Prostate gland (tissue), 2 donors: ENCODE results near the gene FES. TPM values are rescaled to one million over a fixed set of nuclear protein-coding genes. Genes with fewer than 3 reads are reported as not detected.

Source experiments
- DNase-seq: peaks from one replicate; pipeline ENCODE4 v3.0.0-alpha.2; 2019; ENCODE audit warnings: low spot score
- H3K27ac ChIP-seq, 2 donors: fragments of 200-600 bp; sonication (generic); 2 replicates each; pipeline ENCODE4 v1.5.1; 2017 to 2019
- H3K27me3 ChIP-seq: fragments of 200-600 bp; sonication (generic); replicated peaks from 2 replicates; pipeline ENCODE4 v1.5.1; 2019; ENCODE audit not compliant: insufficient read depth
- H3K36me3 ChIP-seq, 2 donors: fragments of 200-600 bp; sonication (generic); 1 replicate in 1 of 2; 2 replicates in 1 of 2; pipeline versions ENCODE4 v1.5.1 to v1.8.1; 2017 to 2019
- H3K4me1 ChIP-seq: fragments of 200-600 bp; sonication (generic); replicated peaks from 2 replicates; pipeline ENCODE4 v1.5.1; 2019
- H3K4me3 ChIP-seq, 2 donors: fragments of 200-600 bp; sonication (generic); 2 replicates each; pipeline ENCODE4 v1.5.1; 2017 to 2019
- H3K9me3 ChIP-seq: fragments of 200-600 bp; sonication (generic); 2 replicates; pipeline ENCODE4 v1.5.1; 2017
- CTCF ChIP-seq, 4 experiments: fragments of 200-600 bp in 2 of 4; fragments of 450-650 bp in 2 of 4; sonication (generic) in 2 of 4; IDR thresholded peaks; 1 replicate in 3 of 4; 2 replicates in 1 of 4; pipeline ENCODE4 v1.5.1; 2016 to 2019; ENCODE audit warnings: antibody characterized with exemption in 4 of 4, mild to moderate bottlenecking in 2 of 4, moderate library complexity in 2 of 4
- POLR2A ChIP-seq: fragments of 450-650 bp; IDR thresholded peaks from one replicate; pipeline ENCODE4 v1.6.1; 2016; ENCODE audit warnings: antibody characterized with exemption, mild to moderate bottlenecking
- POLR2AphosphoS5 ChIP-seq: sonication (generic); formaldehyde crosslinking; IDR thresholded peaks from one replicate; pipeline ENCODE4 v1.6.1; 2017; ENCODE audit warnings: antibody characterized with exemption
- WGBS: methylation state at CpG from one replicate; pipeline ENCODE4 v1.1.5; 2018; 5-methylcytosine and 5-hydroxymethylcytosine counted together
- intact Hi-C: fragments of 100-400 bp; cut with DNase I; formaldehyde crosslinking; loops from one replicate; pipeline ENCODE4 v1.14.2; 2022
- small RNA-seq, 2 donors: library from RNA; depleted of rRNA; stranded (forward); fragments of <200 nt; gene quantifications; one replicate each; pipeline ENCODE3, GENCODE V24; 2016
- total RNA-seq, 2 donors: library from RNA; depleted of rRNA; stranded (reverse); fragments of >200 nt; gene quantifications; one replicate each; pipeline ENCODE4 v1.1.0, GENCODE V29; 2016

FES gene
- total RNA-seq, 2 donors from 2014 or later, result 22.8 to 33.9 TPM

DNA sequence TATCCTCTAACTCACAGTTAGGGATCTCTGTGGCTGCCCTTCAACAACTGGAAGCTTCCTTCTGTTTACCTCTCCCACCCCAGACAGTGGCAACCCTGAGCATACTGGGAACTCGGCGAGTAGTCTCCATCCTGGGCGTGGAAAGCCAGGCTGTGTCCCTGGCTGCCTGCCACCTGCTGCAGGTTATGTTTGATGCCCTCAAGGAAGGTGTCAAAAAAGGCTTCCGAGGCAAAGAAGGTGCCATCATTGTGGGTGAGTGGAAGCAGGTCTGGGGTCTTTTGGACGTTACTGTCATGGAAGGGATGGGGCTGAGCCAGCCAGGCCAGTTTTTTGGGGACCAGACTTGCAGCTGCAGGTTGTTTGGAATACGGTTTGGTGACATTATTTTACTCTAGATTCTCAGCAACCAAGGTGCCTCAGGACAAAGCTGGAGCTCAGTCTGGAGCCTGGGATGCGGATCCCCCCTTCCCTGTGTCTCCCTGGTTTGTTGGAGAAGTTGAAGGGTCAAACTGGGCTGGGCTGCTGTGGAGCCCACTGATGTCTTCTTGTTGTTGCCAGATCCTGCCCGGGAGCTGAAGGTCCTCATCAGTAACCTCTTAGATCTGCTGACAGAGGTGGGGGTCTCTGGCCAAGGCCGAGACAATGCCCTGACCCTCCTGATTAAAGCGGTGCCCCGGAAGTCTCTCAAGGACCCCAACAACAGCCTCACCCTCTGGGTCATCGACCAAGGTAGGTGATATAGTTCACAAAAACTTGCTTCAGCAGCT lies 58.2 kb downstream of the FES start:
- DNase-seq, result no peak
- Histone ChIP-seq H3K36me3 (peaks cover 33% of the 10 kb centered on the region in 2 donors), H3K9me3 (no peaks in the 10 kb centered on the region), H3K27me3 (no peaks in the 10 kb centered on the region), H3K27ac (no peak overlapping the region), H3K4me3 (no peak overlapping the region), H3K4me1 (no peaks in the 10 kb centered on the region)
- WGBS, result 83% methylated on average over 12 of the region's 12 CpGs
- TF ChIP-seq POLR2A (no peak), CTCF (IDR thresholded peaks at IDR 0.05) (no peak), POLR2AphosphoS5 (no peak)
- intact Hi-C loops, result no loop called here

DNA sequence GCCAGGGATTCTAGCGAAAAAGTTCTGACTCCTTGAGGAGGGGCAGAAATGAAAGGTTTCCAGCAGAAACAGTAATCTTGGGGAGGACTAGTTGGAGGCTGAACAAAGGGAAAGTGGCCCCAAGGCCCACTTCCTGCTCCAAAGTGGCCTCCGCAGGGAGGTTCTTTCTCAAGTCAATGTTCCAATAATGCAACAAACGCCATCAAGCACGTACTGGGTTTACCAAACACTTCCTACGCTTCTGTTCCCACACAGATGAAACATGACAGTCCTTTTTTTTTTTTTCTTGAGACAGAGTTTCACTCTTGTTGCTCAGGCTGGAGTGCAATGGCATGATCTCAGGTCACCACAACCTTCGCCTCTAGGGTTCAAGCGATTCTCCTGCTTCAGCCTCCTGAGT lies 60.8 kb downstream of the FES start:
- WGBS, result 97% methylated on average over 7 of the region's 7 CpGs
- H3K36me3 ChIP-seq, result peaks cover 31 to 33% of the 10 kb centered on the region in 2 donors

More for the DNA sequence above, 60.8 kb downstream of the FES start:
- DNase-seq, result no peak
- H3K9me3 ChIP-seq, result no peaks in the 10 kb centered on the region
- no peak overlapping the region for H3K4me3 ChIP-seq
- intact Hi-C loops, result no loop called here
- no peak overlapping the region for H3K27ac ChIP-seq
- H3K4me1 ChIP-seq, result no peaks in the 10 kb centered on the region
- no peaks in the 10 kb centered on the region for H3K27me3 ChIP-seq
- TF ChIP-seq POLR2AphosphoS5, result no peak
- TF ChIP-seq POLR2A, result no peak
- no peak for TF ChIP-seq CTCF (IDR thresholded peaks at IDR 0.05)

Small RNAs within 50 kb of the gene (small RNA-seq; reads per million reads assigned to genes)
- 0 reads per million in 2 donors for gene RN7SL363P

Other genes starting within 250 kb of the FES start
- gene BLM, start 167.2 kb upstream of the FES start, total RNA-seq, result 1 to 10 TPM; 1.4 to 4.9 TPM
- gene FURIN, start 15.9 kb upstream of the FES start, total RNA-seq, result 100 to 1,000 TPM in 1 of 2 donors, 10 to 100 TPM in 1; 92.8 to 154 TPM
- gene MAN2A2, start 18.8 kb downstream of the FES start, total RNA-seq, result 100 to 1,000 TPM in 1 of 2 donors, 10 to 100 TPM in 1; 46.6 to 113 TPM
- gene HDDC3, start 48.0 kb downstream of the FES start, total RNA-seq, result 10 to 100 TPM; 16.2 to 30.6 TPM
- gene UNC45A, start 50.8 kb downstream of the FES start, total RNA-seq, result 10 to 100 TPM; 52.2 to 70.1 TPM
- gene RCCD1, start 70.4 kb downstream of the FES start, total RNA-seq, result 10 to 100 TPM in 1 of 2 donors, 1 to 10 TPM in 1; 9.1 to 13.0 TPM
- 10 to 100 TPM; 13.5 to 37.0 TPM for gene PRC1, start 110.0 kb downstream of the FES start, total RNA-seq
- 10 to 100 TPM in 1 of 2 donors, 1 to 10 TPM in 1; 9.4 to 18.3 TPM for gene VPS33B, start 138.1 kb downstream of the FES start, total RNA-seq
- gene SV2B, start 215.8 kb downstream of the FES start, total RNA-seq, result 1 to 10 TPM; 2.3 to 5.4 TPM